H1 (cell line): ENCODE results near the gene THG1L.

Source experiments
- BCL11A ChIP-seq, 2 experiments: IDR thresholded peaks; one replicate each; pipeline ENCODE4 v1.6.1; 2011; ENCODE audit warnings: low read depth in 2 of 2, low read length in 2 of 2, mild to moderate bottlenecking in 2 of 2
- CEBPB ChIP-seq: IDR thresholded peaks from 2 replicates; pipeline ENCODE4 v1.6.1; 2012; ENCODE audit warnings: low read depth, low read length
- CREB1 ChIP-seq: IDR thresholded peaks from 2 replicates; pipeline ENCODE4 v1.6.1; 2012; ENCODE audit warnings: inconsistent platforms
- EP300 ChIP-seq, 2 experiments: IDR thresholded peaks; 1 replicate in 1 of 2; 2 replicates in 1 of 2; pipeline ENCODE4 v1.6.1; 2011 to 2012; ENCODE audit warnings: low read depth in 2 of 2, low read length in 2 of 2, mild to moderate bottlenecking in 2 of 2, borderline replicate concordance in 1 of 2, inconsistent platforms in 1 of 2, moderate library complexity in 1 of 2

DNA sequence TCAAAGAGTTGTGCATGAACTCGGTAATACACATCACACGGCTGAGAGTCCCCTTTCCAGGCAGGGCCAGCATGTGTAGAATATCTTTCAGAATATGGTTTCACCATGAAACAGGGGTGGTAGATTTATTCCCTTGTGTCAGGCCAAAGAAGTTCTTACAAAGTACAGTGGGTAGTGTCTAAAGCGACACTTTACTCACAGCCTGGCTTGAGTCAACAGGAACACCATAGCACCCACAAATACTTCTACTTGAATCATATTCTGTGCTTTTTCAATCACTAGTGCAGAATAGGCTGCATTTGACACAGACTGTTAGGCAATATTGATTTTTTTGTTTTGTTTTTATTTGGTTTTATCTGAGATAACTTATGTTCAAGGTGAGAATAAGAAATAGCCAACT is 24.9 kb downstream of the THG1L start:
- no peak for TF ChIP-seq CREB1
- TF ChIP-seq CEBPB: no peak
- no peak for TF ChIP-seq BCL11A (IDR thresholded peaks at IDR 0.05; ENCODE audit: low read depth in 2 of 2, low read length in 2 of 2)
- TF ChIP-seq EP300 (IDR thresholded peaks at IDR 0.05; ENCODE audit: borderline replicate concordance in 1 of 2, low read depth in 2 of 2, low read length in 2 of 2): no peak
